ENCODE data around the gene ODF2L. TPM values are rescaled to one million over a fixed set of nuclear protein-coding genes. Genes with fewer than 3 reads are reported as not detected.

ODF2L gene
- total RNA-seq, 1 experiment from 2014 or later: 27.3 TPM

DNA sequence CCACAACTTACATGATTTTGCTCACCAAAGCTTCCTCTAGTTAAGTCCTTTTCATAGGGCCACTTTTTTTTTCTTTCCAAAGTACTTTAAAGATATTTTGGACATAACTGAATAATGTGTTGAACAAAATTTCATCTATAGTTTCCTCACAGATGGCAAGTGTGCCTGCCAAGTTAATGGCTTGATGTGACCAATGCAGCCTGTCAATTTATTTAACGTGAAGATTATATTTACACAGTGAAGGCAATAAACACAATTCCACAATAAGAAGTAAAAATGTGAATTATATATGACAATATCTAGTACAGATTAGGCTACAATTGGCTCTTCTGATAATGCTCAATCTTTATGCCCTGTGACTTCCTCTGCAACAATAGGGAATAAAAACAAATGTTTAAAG is 45.9 kb upstream of the ODF2L start:
- no peaks in the 10 kb centered on the region for H3K27me3 ChIP-seq (ENCODE audit: insufficient read depth, low read length)
- no peak overlapping the region for H2AK5ac ChIP-seq (ENCODE audit: insufficient read length, low read length)
- H3K9me3 ChIP-seq (ENCODE audit: control insufficient read depth, low read depth, low read length): no peaks in the 10 kb centered on the region
- no peak overlapping the region for H2AFZ ChIP-seq (ENCODE audit: low read length)
- Mint-ChIP-seq H3K4me3 (no peak overlapping the region), H3K9me3 (no peaks in the 10 kb centered on the region), H3K27ac (no peak overlapping the region), H3K36me3 (ENCODE audit: insufficient read depth in 1 of 3, low read depth in 3 of 3) (no peaks in the 10 kb centered on the region), H3K4me1 (0 out of 4 replicates have a peak, but pooled peaks cover 0 to 2% of the 10 kb centered on the region in 2 experiments), H3K27me3 (ENCODE audit: low read depth) (peaks cover 2% of the 10 kb centered on the region; the same call in 1 of the 2 replicates)
- H3K4me1 ChIP-seq (ENCODE audit: insufficient read depth, low read length): no peaks in the 10 kb centered on the region
- no CpG with 5 or more reads among the region's 1 CpG for WGBS (ENCODE audit: extremely low coverage, insufficient read length, low lambda C conversion rate)
- no peaks in the 10 kb centered on the region for H3K23me2 ChIP-seq (ENCODE audit: insufficient read length, low read depth, low read length, poor library complexity, severe bottlenecking)
- no peak overlapping the region for H4K8ac ChIP-seq (replicated peaks; ENCODE audit: insufficient read length, low read depth, low read length)
- H3K18ac ChIP-seq (ENCODE audit: insufficient read length, low read depth, low read length): no peak overlapping the region
- no peak overlapping the region for H3K56ac ChIP-seq (ENCODE audit: insufficient read length, low read depth, low read length)
- no peak overlapping the region for H3K27ac ChIP-seq (ENCODE audit: insufficient read length, low read depth, low read length)
- H2BK120ac ChIP-seq (ENCODE audit: low read depth, low read length, poor library complexity, severe bottlenecking): no peak overlapping the region
- no peak overlapping the region for H2BK15ac ChIP-seq (ENCODE audit: low read depth, low read length)
- no peak overlapping the region for H3T11ph ChIP-seq (ENCODE audit: low read length)
- no peak for DNase-seq
- H4K91ac ChIP-seq (ENCODE audit: insufficient read length, low read depth, low read length): no peak overlapping the region
- TF ChIP-seq, protein P1, sequence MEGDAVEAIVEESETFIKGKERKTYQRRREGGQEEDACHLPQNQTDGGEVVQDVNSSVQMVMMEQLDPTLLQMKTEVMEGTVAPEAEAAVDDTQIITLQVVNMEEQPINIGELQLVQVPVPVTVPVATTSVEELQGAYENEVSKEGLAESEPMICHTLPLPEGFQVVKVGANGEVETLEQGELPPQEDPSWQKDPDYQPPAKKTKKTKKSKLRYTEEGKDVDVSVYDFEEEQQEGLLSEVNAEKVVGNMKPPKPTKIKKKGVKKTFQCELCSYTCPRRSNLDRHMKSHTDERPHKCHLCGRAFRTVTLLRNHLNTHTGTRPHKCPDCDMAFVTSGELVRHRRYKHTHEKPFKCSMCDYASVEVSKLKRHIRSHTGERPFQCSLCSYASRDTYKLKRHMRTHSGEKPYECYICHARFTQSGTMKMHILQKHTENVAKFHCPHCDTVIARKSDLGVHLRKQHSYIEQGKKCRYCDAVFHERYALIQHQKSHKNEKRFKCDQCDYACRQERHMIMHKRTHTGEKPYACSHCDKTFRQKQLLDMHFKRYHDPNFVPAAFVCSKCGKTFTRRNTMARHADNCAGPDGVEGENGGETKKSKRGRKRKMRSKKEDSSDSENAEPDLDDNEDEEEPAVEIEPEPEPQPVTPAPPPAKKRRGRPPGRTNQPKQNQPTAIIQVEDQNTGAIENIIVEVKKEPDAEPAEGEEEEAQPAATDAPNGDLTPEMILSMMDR (conservative IDR thresholded peaks at IDR 0.05): no peak
- no peak overlapping the region for H3K4ac ChIP-seq (ENCODE audit: low read depth, low read length)
- H4K20me1 ChIP-seq (ENCODE audit: control insufficient read depth, insufficient read depth, insufficient read length): no peaks in the 10 kb centered on the region
- H3K79me1 ChIP-seq (ENCODE audit: insufficient read depth, low read depth, low read length, poor library complexity, severe bottlenecking): no peaks in the 10 kb centered on the region
- H3K9ac ChIP-seq (ENCODE audit: extremely low read depth, insufficient read length, low read length): no peak overlapping the region
- no peak overlapping the region for H4K5ac ChIP-seq (ENCODE audit: insufficient read length, low read depth, low read length)
- no peak overlapping the region for H3K23ac ChIP-seq (ENCODE audit: insufficient read length, low read depth, low read length)
- H2BK20ac ChIP-seq (ENCODE audit: low read depth, low read length, poor library complexity, severe bottlenecking): no peak overlapping the region
- no peak overlapping the region for H3K14ac ChIP-seq (ENCODE audit: insufficient read depth, low read length)
- no peak overlapping the region for H3K4me2 ChIP-seq (ENCODE audit: insufficient read depth, insufficient read length, low read length)
- H3K79me2 ChIP-seq (ENCODE audit: insufficient read depth, low read length): no peaks in the 10 kb centered on the region
- no peak overlapping the region for H2BK12ac ChIP-seq (ENCODE audit: insufficient read length, low read depth, low read length)
- no peak overlapping the region for H2BK5ac ChIP-seq (ENCODE audit: insufficient read length, low read length)
